Measurements from ENCODE around the gene FGGY. TPM values are rescaled to one million over a fixed set of nuclear protein-coding genes. Genes with fewer than 3 reads are reported as not detected.

FGGY gene
- total RNA-seq, 1 experiment from 2014 or later = 17.8 TPM

GRCh38 chr1:59617434-59617833 is 320.5 kb downstream of the FGGY start:
- no peaks in the 10 kb centered on the region for H3K4me1 ChIP-seq (replicated peaks; ENCODE audit: insufficient read depth)
- BruUV-seq (replicated peaks) = no TSS peak
- H3K4me2 ChIP-seq = no peak overlapping the region
- DNase-seq = no peak
- no peaks in the 10 kb centered on the region for H3F3A ChIP-seq (ENCODE audit: insufficient read depth, low read depth)
- no peak overlapping the region for H2AFZ ChIP-seq
- intact Hi-C loops (cut with micrococcal nuclease; ENCODE audit: unreplicated experiment) = no loop called here
- H3K36me3 ChIP-seq (ENCODE audit: low read depth) = no peaks in the 10 kb centered on the region
- POLR2A ChIA-PET (ENCODE audit: unreplicated experiment) = no interaction called here
- H4K20me1 ChIP-seq (ENCODE audit: insufficient read depth) = no peaks in the 10 kb centered on the region
- no peak overlapping the region for H3K4me3 ChIP-seq
- no peaks in the 10 kb centered on the region for H3K9me2 ChIP-seq (ENCODE audit: insufficient read depth)
- CTCF ChIA-PET = no interaction called here
- H3K27me3 ChIP-seq (ENCODE audit: insufficient read depth, low read depth) = no peaks in the 10 kb centered on the region
- no peak overlapping the region for H3K27ac ChIP-seq
- no peaks in the 10 kb centered on the region for H3K79me2 ChIP-seq (ENCODE audit: low read depth)
- TF ChIP-seq EZH2 (IDR thresholded peaks at IDR 0.05; ENCODE audit: low read depth) = no peak
- no peaks in the 10 kb centered on the region for H3K9me3 ChIP-seq (ENCODE audit: insufficient read depth, low read depth)

GRCh38 chr1:59619557-59619956 is 322.7 kb downstream of the FGGY start:
- no peak overlapping the region for H3K4me2 ChIP-seq
- no peaks in the 10 kb centered on the region for H3K79me2 ChIP-seq (ENCODE audit: low read depth)
- no peaks in the 10 kb centered on the region for H4K20me1 ChIP-seq (ENCODE audit: insufficient read depth)
- no peaks in the 10 kb centered on the region for H3F3A ChIP-seq (ENCODE audit: insufficient read depth, low read depth)
- no peak overlapping the region for H3K4me3 ChIP-seq
- intact Hi-C loops (cut with micrococcal nuclease; ENCODE audit: unreplicated experiment) = no loop called here
- CTCF ChIA-PET = no interaction called here
- no peaks in the 10 kb centered on the region for H3K4me1 ChIP-seq (replicated peaks; ENCODE audit: insufficient read depth)
- BruUV-seq (replicated peaks) = no TSS peak
- DNase-seq = no peak
- POLR2A ChIA-PET (ENCODE audit: unreplicated experiment) = no interaction called here
- no peaks in the 10 kb centered on the region for H3K9me3 ChIP-seq (ENCODE audit: insufficient read depth, low read depth)
- no peak overlapping the region for H3K27ac ChIP-seq
- H3K9me2 ChIP-seq (ENCODE audit: insufficient read depth) = no peaks in the 10 kb centered on the region
- no peaks in the 10 kb centered on the region for H3K27me3 ChIP-seq (ENCODE audit: insufficient read depth, low read depth)
- H3K36me3 ChIP-seq (ENCODE audit: low read depth) = no peaks in the 10 kb centered on the region
- no peak overlapping the region for H2AFZ ChIP-seq
- TF ChIP-seq CTCF (conservative IDR thresholded peaks at IDR 0.05) (no peak), EZH2 (IDR thresholded peaks at IDR 0.05; ENCODE audit: low read depth) (no peak)

- CTCF ChIA-PET = no interaction called here
- H2AFZ ChIP-seq = no peak overlapping the region
- H3K27ac ChIP-seq = no peak overlapping the region
- no peaks in the 10 kb centered on the region for H3K36me3 ChIP-seq (ENCODE audit: low read depth)
- TF ChIP-seq CTCF (conservative IDR thresholded peaks at IDR 0.05) = no peak
- H3F3A ChIP-seq (ENCODE audit: insufficient read depth, low read depth) = no peaks in the 10 kb centered on the region
- H3K9me2 ChIP-seq (ENCODE audit: insufficient read depth) = no peaks in the 10 kb centered on the region
- intact Hi-C loops (cut with micrococcal nuclease; ENCODE audit: unreplicated experiment) = no loop called here
- H3K9me3 ChIP-seq (ENCODE audit: insufficient read depth, low read depth) = no peaks in the 10 kb centered on the region
- H3K4me3 ChIP-seq = no peak overlapping the region
- H3K79me2 ChIP-seq (ENCODE audit: low read depth) = no peaks in the 10 kb centered on the region
- no peak for DNase-seq
- H3K27me3 ChIP-seq (ENCODE audit: insufficient read depth, low read depth) = no peaks in the 10 kb centered on the region
- H4K20me1 ChIP-seq (ENCODE audit: insufficient read depth) = no peaks in the 10 kb centered on the region
- POLR2A ChIA-PET (ENCODE audit: unreplicated experiment) = no interaction called here
- H3K4me1 ChIP-seq (replicated peaks; ENCODE audit: insufficient read depth) = no peaks in the 10 kb centered on the region
- no TSS peak for BruUV-seq (replicated peaks)
- no peak overlapping the region for H3K4me2 ChIP-seq
Measured at GRCh38 chr1:59625384-59625783, 328.5 kb downstream of the FGGY start.

GRCh38 chr1:59631561-59632255 is 334.8 kb downstream of the FGGY start:
- H3K27ac ChIP-seq = no peak overlapping the region
- no peaks in the 10 kb centered on the region for H4K20me1 ChIP-seq (ENCODE audit: insufficient read depth)
- BruUV-seq (replicated peaks) = no TSS peak
- TF ChIP-seq CTCF (conservative IDR thresholded peaks at IDR 0.05) (no peak), EZH2 (IDR thresholded peaks at IDR 0.05; ENCODE audit: low read depth) (no peak)
- no peak for DNase-seq
- H3K4me3 ChIP-seq = no peak overlapping the region
- ChIA-PET CTCF (no interaction called here), POLR2A (ENCODE audit: unreplicated experiment) (no interaction called here)
- H3K4me2 ChIP-seq = no peak overlapping the region
- H3K9me2 ChIP-seq (ENCODE audit: insufficient read depth) = no peaks in the 10 kb centered on the region
- H3K79me2 ChIP-seq (ENCODE audit: low read depth) = no peaks in the 10 kb centered on the region
- intact Hi-C loops (cut with micrococcal nuclease; ENCODE audit: unreplicated experiment) = no loop called here
- H3K36me3 ChIP-seq (ENCODE audit: low read depth) = no peaks in the 10 kb centered on the region
- no peaks in the 10 kb centered on the region for H3K9me3 ChIP-seq (ENCODE audit: insufficient read depth, low read depth)
- H3K4me1 ChIP-seq (replicated peaks; ENCODE audit: insufficient read depth) = no peaks in the 10 kb centered on the region
- no peaks in the 10 kb centered on the region for H3K27me3 ChIP-seq (ENCODE audit: insufficient read depth, low read depth)
- no peak overlapping the region for H2AFZ ChIP-seq
- no peaks in the 10 kb centered on the region for H3F3A ChIP-seq (ENCODE audit: insufficient read depth, low read depth)
